ENCODE data around the gene MAPK8IP2. TPM values are rescaled to one million over a fixed set of nuclear protein-coding genes. Genes with fewer than 3 reads are reported as not detected.

The MAPK8IP2 gene
- total RNA-seq, 6 experiments from 2014 or later = 0.15 to 1.7 (median 0.45) TPM

GRCh38 chr22:50603511-50604255 is 3.1 kb downstream of the MAPK8IP2 start:
- DNase-seq = peak in 1 of 3 donors; percentile 23

DNA sequence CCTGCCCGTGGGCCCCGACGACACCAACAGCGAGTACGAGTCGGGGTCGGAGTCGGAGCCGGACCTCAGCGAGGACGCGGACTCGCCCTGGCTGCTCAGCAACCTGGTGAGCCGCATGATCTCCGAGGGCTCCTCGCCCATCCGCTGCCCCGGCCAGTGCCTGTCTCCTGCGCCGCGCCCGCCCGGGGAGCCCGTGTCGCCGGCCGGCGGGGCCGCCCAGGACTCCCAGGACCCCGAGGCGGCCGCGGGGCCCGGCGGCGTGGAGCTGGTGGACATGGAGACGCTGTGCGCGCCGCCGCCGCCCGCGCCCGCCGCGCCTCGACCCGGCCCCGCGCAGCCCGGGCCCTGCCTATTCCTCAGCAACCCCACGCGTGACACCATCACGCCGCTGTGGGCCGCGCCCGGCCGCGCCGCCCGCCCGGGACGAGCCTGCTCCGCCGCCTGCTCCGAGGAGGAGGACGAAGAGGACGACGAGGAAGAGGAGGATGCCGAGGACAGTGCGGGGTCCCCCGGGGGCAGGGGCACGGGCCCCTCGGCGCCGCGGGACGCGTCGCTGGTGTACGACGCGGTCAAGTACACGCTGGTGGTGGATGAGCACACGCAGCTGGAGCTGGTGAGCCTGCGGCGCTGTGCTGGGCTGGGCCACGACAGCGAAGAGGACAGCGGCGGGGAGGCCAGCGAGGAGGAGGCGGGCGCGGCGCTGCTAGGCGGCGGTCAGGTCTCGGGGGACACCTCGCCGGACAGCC is 3.8 kb downstream of the MAPK8IP2 start:
- ATAC-seq = no peak
- WGBS (ENCODE audit: insufficient coverage, low coverage, low lambda C conversion rate, missing lambda C conversion rate) = 64% methylated on average over 21 of the region's 103 CpGs
- no peaks in the 10 kb centered on the region for H3K36me3 ChIP-seq

More at GRCh38 chr22:50603511-50604255, 3.1 kb downstream of the MAPK8IP2 start:
- H3K9me3 ChIP-seq = no peaks in the 10 kb centered on the region
- no peak for TF ChIP-seq POLR2A (IDR thresholded peaks at IDR 0.05)
- TF ChIP-seq, protein P1, sequence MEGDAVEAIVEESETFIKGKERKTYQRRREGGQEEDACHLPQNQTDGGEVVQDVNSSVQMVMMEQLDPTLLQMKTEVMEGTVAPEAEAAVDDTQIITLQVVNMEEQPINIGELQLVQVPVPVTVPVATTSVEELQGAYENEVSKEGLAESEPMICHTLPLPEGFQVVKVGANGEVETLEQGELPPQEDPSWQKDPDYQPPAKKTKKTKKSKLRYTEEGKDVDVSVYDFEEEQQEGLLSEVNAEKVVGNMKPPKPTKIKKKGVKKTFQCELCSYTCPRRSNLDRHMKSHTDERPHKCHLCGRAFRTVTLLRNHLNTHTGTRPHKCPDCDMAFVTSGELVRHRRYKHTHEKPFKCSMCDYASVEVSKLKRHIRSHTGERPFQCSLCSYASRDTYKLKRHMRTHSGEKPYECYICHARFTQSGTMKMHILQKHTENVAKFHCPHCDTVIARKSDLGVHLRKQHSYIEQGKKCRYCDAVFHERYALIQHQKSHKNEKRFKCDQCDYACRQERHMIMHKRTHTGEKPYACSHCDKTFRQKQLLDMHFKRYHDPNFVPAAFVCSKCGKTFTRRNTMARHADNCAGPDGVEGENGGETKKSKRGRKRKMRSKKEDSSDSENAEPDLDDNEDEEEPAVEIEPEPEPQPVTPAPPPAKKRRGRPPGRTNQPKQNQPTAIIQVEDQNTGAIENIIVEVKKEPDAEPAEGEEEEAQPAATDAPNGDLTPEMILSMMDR (IDR thresholded peaks at IDR 0.05) = no peak
- H3K36me3 ChIP-seq = no peaks in the 10 kb centered on the region
- intact Hi-C loops (cut with DNase I) = loop anchor here in 1 of 2 donors (5.0 kb wide), 1 partner anchor 51 kb away; no protein-coding TSS in a partner anchor
- no CpG with 5 or more reads among the region's 70 CpGs for WGBS (ENCODE audit: insufficient coverage, low coverage, low lambda C conversion rate, missing lambda C conversion rate)
- peaks cover 0 to 6% (median 0%) of the 10 kb centered on the region in 4 donors for H3K4me1 ChIP-seq
- peaks cover 6% of the 10 kb centered on the region in 2 donors for H3K27me3 ChIP-seq
- H3K4me3 ChIP-seq = no peak overlapping the region
- H3K27ac ChIP-seq = no peak overlapping the region
- ATAC-seq = no peak

DNA sequence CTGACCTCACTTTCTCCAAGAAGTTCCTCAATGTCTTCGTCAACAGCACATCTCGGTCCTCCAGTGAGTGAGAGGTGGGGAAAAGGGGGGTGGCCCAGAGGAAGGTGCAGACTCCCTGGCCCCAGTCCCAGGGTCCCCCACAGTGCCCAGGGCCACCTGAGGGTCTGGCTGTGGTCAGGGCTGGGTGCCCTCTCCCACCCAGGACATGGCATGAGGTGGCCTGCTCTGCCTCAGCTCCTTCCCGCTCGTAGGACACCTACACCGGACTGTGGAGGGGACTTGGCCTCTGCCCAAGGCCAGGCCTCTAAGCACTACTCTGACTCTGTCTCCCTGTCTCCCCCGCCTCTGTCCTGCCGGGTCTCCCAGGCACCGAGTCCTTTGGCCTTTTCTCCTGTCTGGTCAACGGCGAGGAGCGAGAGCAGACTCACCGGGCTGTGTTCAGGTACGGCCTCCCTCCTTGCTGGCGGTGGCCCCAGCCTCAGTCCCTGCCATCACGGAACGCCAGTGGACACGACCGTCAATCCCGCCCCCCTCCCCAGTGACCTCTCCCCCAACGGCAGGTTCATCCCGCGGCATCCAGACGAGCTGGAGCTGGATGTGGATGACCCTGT is 4.5 kb downstream of the MAPK8IP2 start:
- Histone ChIP-seq H3K36me3 (no peaks in the 10 kb centered on the region), H3K4me1 (peaks cover 0 to 3% (median 0%) of the 10 kb centered on the region in 4 donors), H3K9me3 (no peaks in the 10 kb centered on the region), H3K27ac (no peak overlapping the region), H3K4me3 (no peak overlapping the region), H3K27me3 (peaks cover 0 to 6% of the 10 kb centered on the region in 2 donors)
- DNase-seq (no peak), ATAC-seq (no peak)
- TF ChIP-seq, protein P1 (IDR thresholded peaks at IDR 0.05) = no peak
- no peak for TF ChIP-seq POLR2A (IDR thresholded peaks at IDR 0.05)
- intact Hi-C loops (cut with DNase I) = no loop called here
- 67% methylated on average over 7 of the region's 23 CpGs for WGBS (ENCODE audit: insufficient coverage, low coverage, low lambda C conversion rate, missing lambda C conversion rate)

More for the DNA sequence above, 3.8 kb downstream of the MAPK8IP2 start:
- peaks cover 0 to 6% (median 0%) of the 10 kb centered on the region in 4 donors for H3K4me1 ChIP-seq
- DNase-seq = no peak
- H3K27me3 ChIP-seq = peaks cover 6% of the 10 kb centered on the region in 2 donors
- H3K4me3 ChIP-seq = no peak overlapping the region
- no peaks in the 10 kb centered on the region for H3K9me3 ChIP-seq
- H3K27ac ChIP-seq = no peak overlapping the region
- intact Hi-C loops (cut with DNase I) = loop anchor here in 1 of 2 donors (5.0 kb wide), 1 partner anchor 52 kb away; no protein-coding TSS in a partner anchor
- TF ChIP-seq, protein P1 (IDR thresholded peaks at IDR 0.05) = no peak
- TF ChIP-seq POLR2A (IDR thresholded peaks at IDR 0.05) = no peak

- Histone ChIP-seq H3K4me1 (no peaks in the 10 kb centered on the region), H3K4me3 (no peak overlapping the region), H3K9me3 (no peaks in the 10 kb centered on the region), H3K36me3 (no peaks in the 10 kb centered on the region), H3K27ac (no peak overlapping the region), H3K27me3 (peaks cover 0 to 6% of the 10 kb centered on the region in 2 donors)
- intact Hi-C loops (cut with DNase I) = no loop called here
- no CpG with 5 or more reads among the region's 20 CpGs for WGBS (ENCODE audit: insufficient coverage, low coverage, low lambda C conversion rate, missing lambda C conversion rate)
- no peak for TF ChIP-seq POLR2A (IDR thresholded peaks at IDR 0.05)
- TF ChIP-seq, protein P1 (IDR thresholded peaks at IDR 0.05) = no peak
- DNase-seq = no peak
- no peak for ATAC-seq
These were observed 5.1 kb downstream of the MAPK8IP2 start for GRCh38 chr22:50605613-50606074.

Measured in right lobe of liver (tissue), 6 donors.